Transverse colon (tissue), 4 donors: ENCODE data around the gene CRK. TPM values are rescaled to one million over a fixed set of nuclear protein-coding genes. Genes with fewer than 3 reads are reported as not detected.
A peak's percentile ranks its signal among the peaks of the same experiment; 100 is the strongest.
"Not testable (repeated sequence)": the region's sequence is repeated elsewhere in the genome, so short reads cannot be mapped to it uniquely, and the experiment has no call there.

Source experiments
- DNase-seq: peaks from one replicate; pipeline ENCODE4 v3.0.0-alpha.2; 2019
- H3K27ac ChIP-seq, 4 donors: fragments of 200-600 bp; sonication (generic); 2 replicates each; pipeline ENCODE4 v1.5.1; 2016 to 2018; ENCODE audit warnings: inconsistent platforms in 4 of 4
- H3K27me3 ChIP-seq: fragments of 200-600 bp; sonication (generic); 2 replicates; pipeline ENCODE4 v1.5.1; 2017; ENCODE audit warnings: inconsistent platforms
- H3K36me3 ChIP-seq, 4 donors: fragments of 200-600 bp; sonication (generic); 2 replicates each; pipeline ENCODE4 v1.5.1; 2017 to 2019; ENCODE audit warnings: inconsistent platforms in 4 of 4
- H3K4me1 ChIP-seq, 4 donors: fragments of 200-600 bp; sonication (generic); 2 replicates each; pipeline ENCODE4 v1.5.1; 2017 to 2020; ENCODE audit warnings: inconsistent platforms in 4 of 4
- H3K4me3 ChIP-seq, 4 donors: fragments of 200-600 bp; sonication (generic); 1 replicate in 1 of 4; 2 replicates in 3 of 4; pipeline versions ENCODE4 v1.5.1 to v1.6.1; 2017 to 2019; ENCODE audit warnings: inconsistent platforms in 4 of 4
- H3K9me3 ChIP-seq, 2 donors: fragments of 200-600 bp; sonication (generic); 2 replicates each; pipeline ENCODE4 v1.5.1; 2017 to 2019; ENCODE audit warnings: inconsistent platforms in 2 of 2
- CTCF ChIP-seq, 5 experiments: fragments of 200-600 bp in 3 of 5; fragments of 450-650 bp in 2 of 5; sonication (generic) in 3 of 5; IDR thresholded peaks; 1 replicate in 2 of 5; 2 replicates in 3 of 5; pipeline ENCODE4 v1.5.1; 2016 to 2017; ENCODE audit warnings: antibody characterized with exemption in 5 of 5, inconsistent platforms in 3 of 5, mild to moderate bottlenecking in 2 of 5, moderate library complexity in 1 of 5
- EP300 ChIP-seq: sonication (generic); formaldehyde crosslinking; IDR thresholded peaks from one replicate; pipeline ENCODE4 v1.6.1; 2017; ENCODE audit warnings: antibody characterized with exemption, low read depth
- POLR2A ChIP-seq: fragments of 450-650 bp; IDR thresholded peaks from one replicate; pipeline ENCODE4 v1.6.1; 2016; ENCODE audit warnings: antibody characterized with exemption, mild to moderate bottlenecking, moderate library complexity
- POLR2AphosphoS5 ChIP-seq, 3 donors: sonication (generic); formaldehyde crosslinking; IDR thresholded peaks; one replicate each; pipeline ENCODE4 v1.6.1; 2016; ENCODE audit warnings: antibody characterized with exemption in 3 of 3
- WGBS, 2 donors: methylation state at CpG; one replicate each; pipeline ENCODE4 v1.1.5; 2018; ENCODE audit warnings: low coverage in 1 of 2; 5-methylcytosine and 5-hydroxymethylcytosine counted together
- in situ Hi-C, 4 donors: fragments of 200-750 bp; cut with MboI; loops; one replicate each; pipeline versions ENCODE4 v1.15.0 to v1.15.1; 2017; ENCODE audit warnings: low sequenced_read_pairs in 3 of 4, low pct_ligation_motif_present in 1 of 4, low pct_unique_long_range_greater_than_20kb in 1 of 4
- intact Hi-C: fragments of 100-400 bp; cut with DNase I; formaldehyde crosslinking; loops from one replicate; pipeline ENCODE4 v1.15.1; 2023; ENCODE audit warnings: low total_unique reads
- total RNA-seq, 4 donors: library from RNA; depleted of rRNA; stranded (reverse); fragments of >200 nt; gene quantifications; one replicate each; pipeline ENCODE4 v1.1.0, GENCODE V29; 2016

The CRK gene
- total RNA-seq, 4 donors from 2014 or later, result 33.4 to 95.3 (median 63.4) TPM

- no peaks in the 10 kb centered on the region for H3K9me3 ChIP-seq
- DNase-seq, result peak; percentile 16
- peaks cover 27 to 52% (median 48%) of the 10 kb centered on the region in 4 donors for H3K4me1 ChIP-seq
- no peaks in the 10 kb centered on the region for H3K36me3 ChIP-seq
- intact Hi-C loops, result no loop called here
- 1 to 4% methylated on average over 10 to 39 of the region's 41 CpGs for WGBS, 2 donors
- in situ Hi-C loops, result loop anchor here in 1 of 4 donors (25.0 kb wide), 1 partner anchor 113 kb away; the partner anchor contains the start of gene INPP5K
- H3K27me3 ChIP-seq, result no peaks in the 10 kb centered on the region
- peak overlapping the region; percentile 91 to 95 (median 94) for H3K27ac ChIP-seq
- peak overlapping the region; percentile 68 to 80 (median 71) for H3K4me3 ChIP-seq
- TF ChIP-seq POLR2A (no peak), POLR2AphosphoS5 (IDR thresholded peaks at IDR 0.05) (no peak), CTCF (IDR thresholded peaks at IDR 0.05) (no peak), EP300 (no peak)
These were observed 56.9 kb downstream of the CRK start for GRCh38 chr17:1398931-1399678.

- no peaks in the 10 kb centered on the region for H3K9me3 ChIP-seq
- peaks cover 35 to 62% (median 59%) of the 10 kb centered on the region in 4 donors for H3K4me1 ChIP-seq
- H3K4me3 ChIP-seq, result peak overlapping the region in 3 of 4 donors; percentile 68 to 80 (median 73)
- peak overlapping the region; percentile 91 to 95 (median 94) for H3K27ac ChIP-seq
- in situ Hi-C loops, result loop anchor here in 1 of 4 donors (25.0 kb wide), 1 partner anchor 114 kb away; the partner anchor contains the start of gene INPP5K
- TF ChIP-seq POLR2AphosphoS5 (IDR thresholded peaks at IDR 0.05), result no peak
- no peak for TF ChIP-seq EP300
- TF ChIP-seq POLR2A, result no peak
- TF ChIP-seq CTCF (IDR thresholded peaks at IDR 0.05), result no peak
- no peaks in the 10 kb centered on the region for H3K36me3 ChIP-seq
- WGBS, 2 donors, result 3 to 9% methylated on average over 2 of the region's 2 CpGs
- no peak for DNase-seq
- H3K27me3 ChIP-seq, result no peaks in the 10 kb centered on the region
- intact Hi-C loops, result no loop called here
These were observed 58.0 kb downstream of the CRK start for GRCh38 chr17:1398028-1398427.

DNA sequence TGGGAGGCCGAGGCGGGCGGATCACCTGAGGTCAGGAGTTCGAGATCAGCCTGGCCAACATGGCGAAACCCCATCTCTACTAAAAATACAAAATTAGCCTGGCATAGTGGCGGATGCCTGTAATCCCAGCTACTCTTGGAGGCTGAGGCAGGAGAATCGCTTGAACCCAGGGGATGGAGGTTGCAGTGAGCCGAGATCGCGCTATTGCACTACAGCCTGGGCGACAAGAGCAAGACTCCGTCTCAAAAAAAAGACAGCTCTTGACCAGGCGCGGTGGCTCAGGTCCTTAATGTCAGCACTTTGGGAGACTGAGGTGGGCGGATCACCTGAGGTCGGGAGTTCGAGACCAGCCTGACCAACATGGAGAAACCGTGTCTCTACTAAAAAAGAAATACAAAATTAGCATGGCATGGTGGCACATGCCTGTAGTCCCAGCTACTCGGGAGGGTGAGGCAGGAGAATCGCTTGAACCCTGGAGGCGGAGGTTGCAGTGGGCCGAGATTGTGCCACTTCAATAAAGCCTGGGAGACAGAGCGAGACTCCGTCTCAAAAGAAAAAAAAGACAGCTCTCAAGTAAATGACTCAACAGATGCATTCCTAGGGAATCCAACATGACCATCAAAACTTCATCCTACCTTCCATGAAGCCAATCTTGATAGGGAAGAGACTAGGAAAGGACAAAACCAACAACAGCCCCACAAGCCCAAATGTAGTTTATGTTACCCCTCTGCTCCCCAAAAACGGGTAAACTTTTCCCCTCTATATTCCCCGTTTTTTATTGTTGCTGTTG, 60.0 kb downstream of the CRK start:
- H3K9me3 ChIP-seq, DNase-seq, intact Hi-C loops, H3K4me3 ChIP-seq, H3K36me3 ChIP-seq, H3K27me3 ChIP-seq: not testable (repeated sequence)
- Histone ChIP-seq H3K4me1 (peaks cover 54 to 82% (median 78%) of the 10 kb centered on the region in 4 donors), H3K27ac (peak overlapping the region; percentile 19 to 95 (median 92))
- WGBS, 2 donors, result 87 to 88% methylated on average over 2 to 26 of the region's 26 CpGs
- in situ Hi-C loops, result loop anchor here in 1 of 4 donors (25.0 kb wide), 1 partner anchor 116 kb away; the partner anchor contains the start of gene INPP5K

DNA sequence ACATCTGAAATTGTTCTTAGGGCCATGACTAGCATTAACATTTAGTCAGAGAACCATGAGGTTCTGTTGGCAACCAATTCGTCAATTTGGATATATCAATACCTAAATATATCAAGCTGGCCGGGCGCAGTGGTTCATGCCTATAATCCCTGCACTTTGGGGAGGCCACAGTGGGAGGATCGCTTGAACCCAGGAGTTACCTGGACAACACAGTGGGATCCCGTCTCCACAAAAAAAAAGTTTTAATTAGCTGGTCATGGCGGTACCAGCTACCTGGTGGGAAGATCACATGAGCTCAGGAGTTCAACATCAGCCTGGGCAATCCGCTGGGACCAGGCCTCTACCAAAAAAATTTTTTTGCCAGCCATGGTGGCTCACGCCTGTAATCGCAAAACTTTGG, 64.5 kb downstream of the CRK start:
- no peaks in the 10 kb centered on the region for H3K9me3 ChIP-seq
- intact Hi-C loops (no loop called here), in situ Hi-C loops (loop anchor here in 1 of 4 donors (25.0 kb wide), 1 partner anchor 121 kb away; the partner anchor contains the start of gene INPP5K)
- DNase-seq, result no peak
- TF ChIP-seq POLR2A (no peak), EP300 (no peak), CTCF (IDR thresholded peaks at IDR 0.05) (no peak), POLR2AphosphoS5 (IDR thresholded peaks at IDR 0.05) (no peak)
- no peaks in the 10 kb centered on the region for H3K27me3 ChIP-seq
- peak overlapping the region; percentile 18 to 95 (median 58) for H3K27ac ChIP-seq
- H3K36me3 ChIP-seq, result no peaks in the 10 kb centered on the region
- 85 to 94% methylated on average over 4 to 9 of the region's 9 CpGs for WGBS, 2 donors
- H3K4me3 ChIP-seq, result no peak overlapping the region
- peaks cover 69 to 93% (median 86%) of the 10 kb centered on the region in 4 donors for H3K4me1 ChIP-seq
